ENCODE data around the gene GPATCH2L.

The GPATCH2L gene

GRCh38 chr14:76117789-76118484 lies 33.8 kb upstream of the GPATCH2L start:
- no peak overlapping the region for H3K4me2 ChIP-seq (ENCODE audit: low read length)
- H3K27me3 ChIP-seq (ENCODE audit: low read depth, low read length), result no peaks in the 10 kb centered on the region
- no peak overlapping the region for H2AFZ ChIP-seq (ENCODE audit: low read depth, low read length)
- no peak overlapping the region for H3K27ac ChIP-seq (ENCODE audit: low read length)
- H3K36me3 ChIP-seq (replicated peaks; ENCODE audit: low read depth, low read length), result no peaks in the 10 kb centered on the region
- peaks cover 19% of the 10 kb centered on the region for H3K4me1 ChIP-seq (ENCODE audit: low read length)
- H3K79me2 ChIP-seq (ENCODE audit: low read length), result no peaks in the 10 kb centered on the region
- no peaks in the 10 kb centered on the region for H4K20me1 ChIP-seq (ENCODE audit: insufficient read depth, low read length)
- TF ChIP-seq EZH2phosphoT487 (IDR thresholded peaks at IDR 0.05; ENCODE audit: low read depth), result no peak
- TF ChIP-seq CTCF (IDR thresholded peaks at IDR 0.05; ENCODE audit: low read depth, low read length), result no peak
- H3K9ac ChIP-seq (ENCODE audit: low read length), result no peak overlapping the region
- no peak overlapping the region for H3K4me3 ChIP-seq (ENCODE audit: low read length)
- no peaks in the 10 kb centered on the region for H3K9me3 ChIP-seq (ENCODE audit: insufficient read depth, low read length)

GRCh38 chr14:76118594-76118993 lies 33.1 kb upstream of the GPATCH2L start:
- Histone ChIP-seq H3K27me3 (ENCODE audit: low read depth, low read length) (no peaks in the 10 kb centered on the region), H3K9me3 (ENCODE audit: insufficient read depth, low read length) (no peaks in the 10 kb centered on the region), H3K4me2 (ENCODE audit: low read length) (no peak overlapping the region), H3K79me2 (ENCODE audit: low read length) (no peaks in the 10 kb centered on the region), H3K36me3 (replicated peaks; ENCODE audit: low read depth, low read length) (no peaks in the 10 kb centered on the region), H3K4me1 (ENCODE audit: low read length) (peaks cover 19% of the 10 kb centered on the region), H3K9ac (ENCODE audit: low read length) (no peak overlapping the region), H2AFZ (ENCODE audit: low read depth, low read length) (no peak overlapping the region), H3K4me3 (ENCODE audit: low read length) (no peak overlapping the region), H3K27ac (ENCODE audit: low read length) (no peak overlapping the region), H4K20me1 (ENCODE audit: insufficient read depth, low read length) (no peaks in the 10 kb centered on the region)
- no peak for TF ChIP-seq CTCF (IDR thresholded peaks at IDR 0.05; ENCODE audit: low read depth, low read length)
- TF ChIP-seq EZH2phosphoT487 (IDR thresholded peaks at IDR 0.05; ENCODE audit: low read depth), result no peak

- Histone ChIP-seq H3K9ac (ENCODE audit: low read length) (peak overlapping the region; percentile 6; the same call in 1 of the 2 replicates), H3K9me3 (ENCODE audit: insufficient read depth, low read length) (no peaks in the 10 kb centered on the region), H3K4me1 (ENCODE audit: low read length) (peaks cover 19% of the 10 kb centered on the region), H3K36me3 (replicated peaks; ENCODE audit: low read depth, low read length) (no peaks in the 10 kb centered on the region), H3K4me2 (ENCODE audit: low read length) (peak overlapping the region; percentile 45), H3K27me3 (ENCODE audit: low read depth, low read length) (no peaks in the 10 kb centered on the region), H2AFZ (ENCODE audit: low read depth, low read length) (peak overlapping the region; percentile 57), H4K20me1 (ENCODE audit: insufficient read depth, low read length) (no peaks in the 10 kb centered on the region), H3K79me2 (ENCODE audit: low read length) (no peaks in the 10 kb centered on the region), H3K27ac (ENCODE audit: low read length) (peak overlapping the region; percentile 66), H3K4me3 (ENCODE audit: low read length) (no peak overlapping the region)
- no peak for TF ChIP-seq CTCF (IDR thresholded peaks at IDR 0.05; ENCODE audit: low read depth, low read length)
- no peak for TF ChIP-seq EZH2phosphoT487 (IDR thresholded peaks at IDR 0.05; ENCODE audit: low read depth)
These were observed 30.5 kb upstream of the GPATCH2L start for GRCh38 chr14:76121089-76121748.

- TF ChIP-seq EZH2phosphoT487 (IDR thresholded peaks at IDR 0.05; ENCODE audit: low read depth) (no peak), CTCF (IDR thresholded peaks at IDR 0.05; ENCODE audit: low read depth, low read length) (no peak)
- Histone ChIP-seq H3K79me2 (ENCODE audit: low read length) (no peaks in the 10 kb centered on the region), H3K9me3 (ENCODE audit: insufficient read depth, low read length) (no peaks in the 10 kb centered on the region), H3K4me2 (ENCODE audit: low read length) (no peak overlapping the region), H3K27me3 (ENCODE audit: low read depth, low read length) (no peaks in the 10 kb centered on the region), H3K27ac (ENCODE audit: low read length) (no peak overlapping the region), H3K4me1 (ENCODE audit: low read length) (peaks cover 19% of the 10 kb centered on the region), H3K9ac (ENCODE audit: low read length) (no peak overlapping the region), H4K20me1 (ENCODE audit: insufficient read depth, low read length) (no peaks in the 10 kb centered on the region), H2AFZ (ENCODE audit: low read depth, low read length) (no peak overlapping the region), H3K4me3 (ENCODE audit: low read length) (no peak overlapping the region), H3K36me3 (replicated peaks; ENCODE audit: low read depth, low read length) (no peaks in the 10 kb centered on the region)
These were observed 28.1 kb upstream of the GPATCH2L start for GRCh38 chr14:76123426-76124225.
